Colonic mucosa (tissue), 4 donors: ENCODE results near the gene RHOT2. TPM values are rescaled to one million over a fixed set of nuclear protein-coding genes. Genes with fewer than 3 reads are reported as not detected.

ENCODE experiments used
- DNase-seq: peaks from one replicate; pipeline ENCODE4 v3.0.0-alpha.2; 2020
- H3K27ac ChIP-seq: fragments of 200-600 bp; one replicate; pipeline ENCODE4 v1.8.0; 2021
- H3K27me3 ChIP-seq: fragments of 200-600 bp; one replicate; pipeline ENCODE4 v1.8.0; 2021
- H3K36me3 ChIP-seq: fragments of 200-600 bp; one replicate; pipeline ENCODE4 v1.8.0; 2021
- H3K4me1 ChIP-seq: fragments of 200-600 bp; one replicate; pipeline ENCODE4 v1.8.0; 2021; ENCODE audit warnings: mild to moderate bottlenecking
- H3K4me3 ChIP-seq: fragments of 200-600 bp; one replicate; pipeline ENCODE4 v1.8.0; 2021
- H3K9ac ChIP-seq, 2 donors: one replicate each; pipeline ENCODE4 v1.7.0; 2013; ENCODE audit warnings: control low read depth in 2 of 2, low read depth in 2 of 2, low read length in 2 of 2
- H3K9me3 ChIP-seq: fragments of 200-600 bp; one replicate; pipeline ENCODE4 v1.8.0; 2021
- CTCF ChIP-seq: fragments of 200-600 bp; IDR thresholded peaks from one replicate; pipeline ENCODE4 v1.8.0; 2022; ENCODE audit warnings: antibody characterized with exemption, mild to moderate bottlenecking
- intact Hi-C: fragments of 100-400 bp; cut with DNase I; formaldehyde crosslinking; loops from one replicate; pipeline ENCODE4 v1.14.1; 2022
- total RNA-seq, 2 donors: library from RNA; stranded (reverse); fragmentation: NEBNext Ultra II Directional in 1 of 2; extraction: Animal tissue kit (Norgen Biotek cat#: 25700) in 1 of 2; gene quantifications; one replicate each; pipeline ENCODE4 v1.2.1, GENCODE V29; 2021
- donor health status: healthy.
- donor health status: DM: no; HTN: no; CAD: no.
- donor health status: DM: no; HTN: no; CAD: no.

The RHOT2 gene
- total RNA-seq, 2 donors from 2014 or later: 112 to 182 TPM

GRCh38 chr16:668519-669171 is 713 bp downstream of the RHOT2 start:
- Histone ChIP-seq H3K9ac (peak overlapping the region; percentile 91 to 93), H3K4me3 (peak overlapping the region; percentile 99), H3K9me3 (no peaks in the 10 kb centered on the region), H3K36me3 (peaks cover 23% of the 10 kb centered on the region), H3K27ac (peak overlapping the region; percentile 75), H3K4me1 (peaks cover 6% of the 10 kb centered on the region), H3K27me3 (no peaks in the 10 kb centered on the region)
- DNase-seq: no peak
- TF ChIP-seq CTCF: no peak
- intact Hi-C loops: no loop called here

GRCh38 chr16:669666-670065 is 1.7 kb downstream of the RHOT2 start:
- no peak for DNase-seq
- H3K27ac ChIP-seq: no peak overlapping the region
- intact Hi-C loops: no loop called here
- no peak overlapping the region for H3K9ac ChIP-seq
- peaks cover 23% of the 10 kb centered on the region for H3K36me3 ChIP-seq
- H3K4me1 ChIP-seq: peaks cover 7% of the 10 kb centered on the region
- H3K4me3 ChIP-seq: no peak overlapping the region
- no peaks in the 10 kb centered on the region for H3K9me3 ChIP-seq
- no peaks in the 10 kb centered on the region for H3K27me3 ChIP-seq
- TF ChIP-seq CTCF: no peak

- DNase-seq: no peak
- Histone ChIP-seq H3K36me3 (peaks cover 23% of the 10 kb centered on the region), H3K9ac (no peak overlapping the region), H3K9me3 (no peaks in the 10 kb centered on the region), H3K4me3 (no peak overlapping the region), H3K4me1 (peaks cover 14% of the 10 kb centered on the region), H3K27ac (no peak overlapping the region), H3K27me3 (no peaks in the 10 kb centered on the region)
- intact Hi-C loops: no loop called here
- no peak for TF ChIP-seq CTCF
These were observed 2.8 kb downstream of the RHOT2 start for GRCh38 chr16:670485-671352.

- no peaks in the 10 kb centered on the region for H3K27me3 ChIP-seq
- H3K4me1 ChIP-seq: peaks cover 19% of the 10 kb centered on the region
- no peak overlapping the region for H3K9ac ChIP-seq
- H3K4me3 ChIP-seq: no peak overlapping the region
- intact Hi-C loops: no loop called here
- no peaks in the 10 kb centered on the region for H3K9me3 ChIP-seq
- no peak for DNase-seq
- no peak overlapping the region for H3K27ac ChIP-seq
- H3K36me3 ChIP-seq: peaks cover 23% of the 10 kb centered on the region
- TF ChIP-seq CTCF: no peak
These were observed 3.6 kb downstream of the RHOT2 start for GRCh38 chr16:671353-672131.

GRCh38 chr16:672371-672770 is 4.4 kb downstream of the RHOT2 start:
- Histone ChIP-seq H3K9ac (no peak overlapping the region), H3K27ac (no peak overlapping the region), H3K27me3 (no peaks in the 10 kb centered on the region), H3K36me3 (peaks cover 23% of the 10 kb centered on the region), H3K4me3 (no peak overlapping the region), H3K4me1 (peaks cover 19% of the 10 kb centered on the region), H3K9me3 (no peaks in the 10 kb centered on the region)
- TF ChIP-seq CTCF: no peak
- intact Hi-C loops: no loop called here
- DNase-seq: no peak
